Activated CD4-positive, alpha-beta T cell treated with anti-CD3 and anti-CD28 coated beads, Interleukin-2, amount 10 ng/mL, durations not matched to agents 7 days and 5 days (primary cell): Measurements from ENCODE around the gene EFR3B. TPM values are rescaled to one million over a fixed set of nuclear protein-coding genes. Genes with fewer than 3 reads are reported as not detected.
A peak's percentile ranks its signal among the peaks of the same experiment; 100 is the strongest.
"Not testable (repeated sequence)": the region's sequence is repeated elsewhere in the genome, so short reads cannot be mapped to it uniquely, and the experiment has no call there.

Source experiments
- CTCF ChIA-PET: fragments of 350-600 bp; sonication (Branson Sonifier 250); formaldehyde crosslinking; loops from one replicate; lab custom pipeline; 2021; ENCODE audit warnings: antibody characterized with exemption; lab: Charles Lee
- POLR2A ChIA-PET: fragments of 350-600 bp; sonication (Branson Sonifier 250); formaldehyde crosslinking; loops from one replicate; lab custom pipeline; 2021; ENCODE audit warnings: antibody characterized with exemption; lab: Charles Lee
- DNase-seq: peaks from one replicate; pipeline ENCODE4 v3.0.0-alpha.2; 2020
- H3K27ac Mint-ChIP-seq: one replicate; pipeline ENCODE4 v1.8.0; 2021; ENCODE audit warnings: mild to moderate bottlenecking, moderate library complexity, mixed read lengths
- H3K27me3 Mint-ChIP-seq: one replicate; pipeline ENCODE4 v1.8.0; 2021; ENCODE audit warnings: mixed read lengths
- H3K36me3 Mint-ChIP-seq: one replicate; pipeline ENCODE4 v1.8.0; 2021; ENCODE audit warnings: low read depth, mixed read lengths
- H3K4me1 Mint-ChIP-seq: one replicate; pipeline ENCODE4 v1.8.0; 2021; ENCODE audit warnings: mixed read lengths
- H3K4me3 Mint-ChIP-seq: one replicate; pipeline ENCODE4 v1.8.0; 2021; ENCODE audit warnings: mild to moderate bottlenecking, moderate library complexity, mixed read lengths
- H3K9me3 Mint-ChIP-seq: one replicate; pipeline ENCODE4 v1.8.0; 2021; ENCODE audit warnings: mixed read lengths
- total RNA-seq, 2 experiments: library from RNA; stranded (reverse); gene quantifications; one replicate each; pipeline ENCODE4 v1.2.3, GENCODE V29; 2021

Gene EFR3B
- total RNA-seq, 2 experiments from 2014 or later = 0.06 TPM; not detected in 1

DNA sequence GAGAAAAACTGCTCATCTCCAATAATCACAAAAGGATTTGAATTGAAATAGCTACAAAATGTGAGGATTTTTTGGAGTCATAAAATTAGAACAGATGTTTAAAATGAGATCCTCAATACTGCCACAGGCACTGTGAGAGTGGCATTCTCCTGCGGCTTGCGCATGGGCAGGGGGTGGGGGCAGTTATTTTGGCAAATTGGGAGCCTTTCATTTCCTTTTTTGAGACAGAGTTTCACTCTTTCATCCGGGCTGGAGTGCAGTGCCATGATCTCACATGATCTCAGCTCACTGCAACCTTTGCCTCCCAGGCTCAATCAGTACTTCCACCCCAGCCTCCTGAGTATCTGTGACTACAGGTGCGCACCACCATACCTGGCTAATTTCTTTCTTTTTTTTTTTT, 84.1 kb downstream of the EFR3B start:
- no peak overlapping the region for H3K4me3 Mint-ChIP-seq
- H3K27ac Mint-ChIP-seq = no peak overlapping the region
- H3K36me3 Mint-ChIP-seq = no peaks in the 10 kb centered on the region
- peaks cover 10% of the 10 kb centered on the region for H3K27me3 Mint-ChIP-seq
- H3K4me1 Mint-ChIP-seq = peaks cover 7% of the 10 kb centered on the region
- POLR2A ChIA-PET = interaction anchor here (0.6 kb wide), 1 partner anchor 703 kb away, joined by 4 read pairs; no protein-coding TSS in a partner anchor
- H3K9me3 Mint-ChIP-seq = no peaks in the 10 kb centered on the region
- no peak for DNase-seq
- CTCF ChIA-PET = interaction anchor here (0.6 to 1.5 kb wide), 2 partner anchors 150 to 804 kb away, joined by 3 to 6 read pairs; no protein-coding TSS in a partner anchor

DNA sequence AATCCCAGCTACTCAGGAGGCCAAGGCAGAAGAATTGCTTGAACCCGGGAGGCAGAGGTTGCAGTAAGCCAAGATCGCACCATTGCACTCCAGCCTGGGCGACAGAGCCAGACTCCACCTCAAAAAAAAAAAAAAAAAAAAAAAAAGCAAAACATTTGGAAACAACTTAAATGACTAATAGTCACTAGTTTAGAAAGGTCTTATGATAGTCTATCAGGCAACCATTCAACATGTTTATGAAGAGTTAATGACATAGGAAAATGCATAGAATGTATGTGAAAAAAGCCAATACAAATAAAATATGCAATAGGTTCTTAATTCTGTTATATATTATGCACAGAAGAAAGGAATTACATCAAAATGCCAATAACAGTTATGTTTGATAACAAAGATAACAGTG, 85.2 kb downstream of the EFR3B start:
- peaks cover 19% of the 10 kb centered on the region for H3K27me3 Mint-ChIP-seq
- CTCF ChIA-PET = interaction anchor here (1.5 to 5.4 kb wide), 2 partner anchors 145 to 151 kb away, joined by 5 to 44 read pairs; no protein-coding TSS in a partner anchor
- H3K27ac Mint-ChIP-seq, H3K4me3 Mint-ChIP-seq, DNase-seq, H3K36me3 Mint-ChIP-seq, POLR2A ChIA-PET, H3K9me3 Mint-ChIP-seq: not testable (repeated sequence)
- H3K4me1 Mint-ChIP-seq = peaks cover 13% of the 10 kb centered on the region

DNA sequence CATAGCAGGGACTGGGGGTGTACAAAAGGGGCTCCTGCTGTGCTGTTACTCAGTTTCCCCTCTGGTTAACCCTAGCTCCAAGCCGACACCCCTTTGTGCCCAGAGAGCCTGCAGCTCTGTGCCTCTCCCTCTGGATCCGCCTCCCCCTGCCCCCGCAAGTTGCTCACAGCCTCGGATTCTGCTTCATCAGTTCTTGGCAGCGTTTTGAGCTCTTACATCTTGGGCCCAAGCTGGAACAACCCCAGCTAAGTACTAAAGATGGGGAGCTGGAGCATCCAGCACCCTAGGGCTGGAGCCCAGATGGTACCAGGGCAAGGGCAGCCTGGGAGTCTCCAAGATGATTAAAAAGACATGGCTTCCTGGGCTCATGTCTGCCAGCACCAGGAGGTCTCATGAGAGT, 85.8 kb downstream of the EFR3B start:
- peaks cover 25% of the 10 kb centered on the region for H3K27me3 Mint-ChIP-seq
- POLR2A ChIA-PET = no interaction called here
- no peaks in the 10 kb centered on the region for H3K36me3 Mint-ChIP-seq
- no peak overlapping the region for H3K27ac Mint-ChIP-seq
- CTCF ChIA-PET = interaction anchor here (0.6 to 5.4 kb wide), 3 partner anchors 146 to 755 kb away, joined by 4 to 44 read pairs (median 5); no protein-coding TSS in a partner anchor
- peaks cover 14% of the 10 kb centered on the region for H3K4me1 Mint-ChIP-seq
- no peak for DNase-seq
- no peak overlapping the region for H3K4me3 Mint-ChIP-seq
- no peaks in the 10 kb centered on the region for H3K9me3 Mint-ChIP-seq

DNA sequence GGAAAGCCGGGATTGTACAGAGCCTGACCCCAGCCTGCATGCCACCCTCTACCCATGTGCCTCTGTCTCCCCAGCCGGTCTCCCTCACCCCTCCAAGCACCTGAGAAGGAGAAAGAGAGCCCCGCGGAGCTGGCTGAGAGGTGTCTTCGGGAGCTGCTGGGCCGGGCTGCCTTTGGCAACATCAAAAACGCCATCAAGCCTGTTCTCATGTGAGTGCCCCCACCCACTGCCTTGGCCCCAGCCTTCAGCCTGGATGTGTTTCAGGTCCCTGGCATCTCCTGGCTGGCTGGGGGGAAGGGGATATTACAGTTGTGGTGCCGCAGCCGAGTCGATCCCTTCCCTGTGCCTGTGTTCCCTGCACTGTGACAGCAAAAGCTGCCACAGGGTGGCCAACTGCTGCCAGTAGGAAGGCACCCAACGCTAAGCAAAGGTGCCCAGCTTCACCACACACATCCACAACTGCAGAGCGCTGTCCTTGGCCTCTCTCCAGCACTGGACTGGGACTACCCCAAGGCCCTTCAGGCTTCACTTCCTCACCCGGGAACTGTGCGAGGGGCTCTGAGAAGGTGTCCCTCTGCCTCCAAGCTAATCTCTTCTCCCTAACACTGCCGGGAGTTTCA, 88.1 kb downstream of the EFR3B start:
- Mint-ChIP-seq H3K27me3 (peaks cover 45% of the 10 kb centered on the region), H3K27ac (no peak overlapping the region), H3K4me1 (peaks cover 16% of the 10 kb centered on the region), H3K4me3 (no peak overlapping the region), H3K36me3 (no peaks in the 10 kb centered on the region), H3K9me3 (no peaks in the 10 kb centered on the region)
- ChIA-PET POLR2A (no interaction called here), CTCF (interaction anchor here (0.6 to 5.4 kb wide), 7 partner anchors 24 to 721 kb away, joined by 3 to 44 read pairs (median 4); no protein-coding TSS in a partner anchor)
- no peak for DNase-seq

DNA sequence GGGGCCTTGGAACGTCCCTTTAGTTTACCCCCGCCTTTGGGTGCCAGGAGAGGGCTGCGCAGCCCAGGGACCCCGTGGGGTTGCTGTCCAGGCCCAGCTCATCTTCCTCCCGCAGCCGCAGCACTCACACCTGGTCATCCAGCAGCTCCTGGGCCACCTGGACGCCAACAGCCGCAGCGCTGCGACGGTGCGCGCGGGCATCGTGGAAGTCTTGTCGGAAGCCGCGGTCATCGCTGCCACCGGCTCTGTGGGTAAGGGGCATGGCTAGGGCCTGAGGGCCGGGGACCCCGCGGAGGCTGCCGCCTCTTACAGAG, 89.3 kb downstream of the EFR3B start:
- H3K4me3 Mint-ChIP-seq = peak overlapping the region; percentile 56
- CTCF ChIA-PET = interaction anchor here (5.4 kb wide), 1 partner anchor 156 kb away, joined by 44 read pairs; no protein-coding TSS in a partner anchor
- no peaks in the 10 kb centered on the region for H3K9me3 Mint-ChIP-seq
- POLR2A ChIA-PET = no interaction called here
- H3K36me3 Mint-ChIP-seq = no peaks in the 10 kb centered on the region
- H3K27ac Mint-ChIP-seq = no peak overlapping the region
- DNase-seq = no peak
- peaks cover 52% of the 10 kb centered on the region for H3K27me3 Mint-ChIP-seq
- peaks cover 16% of the 10 kb centered on the region for H3K4me1 Mint-ChIP-seq

DNA sequence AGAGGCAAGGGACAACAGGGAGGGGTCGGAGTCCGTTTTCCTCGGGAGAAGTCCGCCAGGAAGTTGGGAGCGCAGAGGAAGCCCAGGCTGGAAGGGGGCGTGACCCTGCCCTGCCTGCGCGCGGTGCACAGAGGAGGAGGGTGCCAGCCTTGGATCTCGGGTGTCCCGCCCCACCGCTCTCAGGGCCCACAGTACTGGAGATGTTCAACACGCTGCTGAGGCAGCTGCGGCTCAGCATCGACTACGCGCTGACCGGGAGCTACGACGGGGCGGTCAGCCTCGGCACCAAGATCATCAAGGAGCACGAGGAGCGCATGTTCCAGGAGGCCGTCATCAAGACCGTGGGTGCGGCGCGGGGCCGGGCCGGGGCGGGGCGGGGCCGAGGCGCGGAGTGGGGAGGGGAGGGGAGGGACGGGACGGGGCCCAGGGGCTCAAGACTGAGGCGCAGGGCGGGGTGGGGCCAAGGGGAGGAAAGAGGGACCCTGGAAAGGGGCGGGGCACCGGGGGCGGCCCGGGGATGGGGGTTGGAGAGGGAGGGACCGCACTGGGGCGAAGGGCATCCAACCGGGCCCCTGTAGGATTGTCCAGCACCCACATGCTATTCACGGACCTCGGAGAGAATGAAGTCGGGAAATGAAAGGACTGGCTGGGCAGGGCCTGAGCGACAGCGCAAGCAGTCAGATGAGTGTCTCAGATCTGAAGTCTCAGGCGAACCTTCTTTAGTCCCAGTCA, 89.9 kb downstream of the EFR3B start:
- H3K27ac Mint-ChIP-seq = no peak overlapping the region
- POLR2A ChIA-PET = no interaction called here

DNA sequence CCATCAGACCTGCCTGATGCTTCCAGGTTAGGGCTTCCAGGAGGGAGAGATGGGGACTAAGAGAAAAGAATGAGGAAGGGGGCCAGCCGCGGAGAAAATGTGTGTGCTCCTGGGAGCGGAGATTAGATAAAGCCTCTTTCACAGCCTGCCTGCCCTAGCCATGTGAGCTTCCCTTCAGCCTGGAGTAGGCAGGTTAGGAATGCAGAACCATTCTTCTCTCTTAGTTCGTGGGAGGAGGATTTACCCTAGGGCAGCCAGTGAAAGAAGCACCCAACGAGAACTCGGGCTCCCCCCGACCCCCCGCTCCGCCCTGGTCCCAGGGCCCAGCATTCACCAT, 90.4 kb downstream of the EFR3B start:
- peaks cover 16% of the 10 kb centered on the region for H3K4me1 Mint-ChIP-seq
- no peak for DNase-seq
- ChIA-PET POLR2A (no interaction called here), CTCF (interaction anchor here (5.4 kb wide), 1 partner anchor 157 kb away, joined by 44 read pairs; no protein-coding TSS in a partner anchor)
- peaks cover 57% of the 10 kb centered on the region for H3K27me3 Mint-ChIP-seq
- H3K27ac Mint-ChIP-seq = no peak overlapping the region
- no peaks in the 10 kb centered on the region for H3K9me3 Mint-ChIP-seq
- no peak overlapping the region for H3K4me3 Mint-ChIP-seq
- H3K36me3 Mint-ChIP-seq = no peaks in the 10 kb centered on the region

More for the DNA sequence above, 89.9 kb downstream of the EFR3B start:
- DNase-seq = peak; percentile 20
- no peaks in the 10 kb centered on the region for H3K9me3 Mint-ChIP-seq
- no peaks in the 10 kb centered on the region for H3K36me3 Mint-ChIP-seq
- H3K4me1 Mint-ChIP-seq = peaks cover 16% of the 10 kb centered on the region
- H3K4me3 Mint-ChIP-seq = peak overlapping the region; percentile 56
- H3K27me3 Mint-ChIP-seq = peaks cover 52% of the 10 kb centered on the region
- CTCF ChIA-PET = interaction anchor here (5.4 kb wide), 1 partner anchor 156 kb away, joined by 44 read pairs; no protein-coding TSS in a partner anchor

DNA sequence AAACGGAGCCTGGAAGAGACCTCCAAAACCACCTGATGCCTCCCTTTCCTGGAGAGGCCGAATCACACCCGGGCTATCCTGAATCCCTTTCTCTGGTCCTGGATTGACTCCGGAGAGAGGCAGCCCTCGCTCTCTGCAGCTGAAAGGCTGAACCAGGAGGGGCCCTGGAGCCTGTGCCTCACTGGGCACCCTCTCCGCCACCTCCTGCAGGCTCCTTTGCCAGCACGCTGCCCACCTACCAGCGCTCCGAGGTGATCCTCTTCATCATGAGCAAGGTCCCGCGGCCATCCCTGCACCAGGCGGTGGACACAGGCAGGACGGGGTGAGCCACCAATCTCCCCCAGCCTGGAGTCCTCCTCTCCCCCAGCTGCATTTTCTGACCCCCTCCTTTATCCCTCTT, 90.8 kb downstream of the EFR3B start:
- CTCF ChIA-PET = no interaction called here
- POLR2A ChIA-PET = no interaction called here
- Mint-ChIP-seq H3K36me3 (no peaks in the 10 kb centered on the region), H3K9me3 (no peaks in the 10 kb centered on the region), H3K27ac (no peak overlapping the region), H3K27me3 (peaks cover 58% of the 10 kb centered on the region), H3K4me1 (peaks cover 16% of the 10 kb centered on the region), H3K4me3 (no peak overlapping the region)
- no peak for DNase-seq

DNA sequence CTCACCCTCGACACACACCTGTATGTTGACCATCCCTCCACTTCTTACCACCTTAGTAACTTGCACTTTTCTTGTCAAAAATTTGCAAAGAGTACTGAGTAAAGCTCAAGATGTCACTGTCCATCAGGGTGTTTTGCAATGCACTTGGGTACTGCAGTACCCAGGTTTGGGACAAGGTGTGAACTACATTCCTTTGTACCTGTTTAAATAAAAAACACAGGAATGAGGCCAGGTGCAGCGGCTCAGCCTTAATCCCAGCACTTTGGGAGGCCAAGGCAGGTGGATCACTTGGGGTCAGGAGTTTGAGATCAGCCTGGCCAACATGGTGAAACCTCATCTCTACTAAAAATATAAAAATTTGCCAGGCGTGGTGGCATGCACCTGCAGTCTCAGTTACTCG, 98.7 kb downstream of the EFR3B start:
- H3K9me3 Mint-ChIP-seq, H3K27ac Mint-ChIP-seq, DNase-seq, H3K4me3 Mint-ChIP-seq, POLR2A ChIA-PET, H3K4me1 Mint-ChIP-seq, H3K36me3 Mint-ChIP-seq: not testable (repeated sequence)
- CTCF ChIA-PET = interaction anchor here (0.6 kb wide), 1 partner anchor 56 kb away, joined by 3 read pairs; no protein-coding TSS in a partner anchor
- peaks cover 16% of the 10 kb centered on the region for H3K27me3 Mint-ChIP-seq

DNA sequence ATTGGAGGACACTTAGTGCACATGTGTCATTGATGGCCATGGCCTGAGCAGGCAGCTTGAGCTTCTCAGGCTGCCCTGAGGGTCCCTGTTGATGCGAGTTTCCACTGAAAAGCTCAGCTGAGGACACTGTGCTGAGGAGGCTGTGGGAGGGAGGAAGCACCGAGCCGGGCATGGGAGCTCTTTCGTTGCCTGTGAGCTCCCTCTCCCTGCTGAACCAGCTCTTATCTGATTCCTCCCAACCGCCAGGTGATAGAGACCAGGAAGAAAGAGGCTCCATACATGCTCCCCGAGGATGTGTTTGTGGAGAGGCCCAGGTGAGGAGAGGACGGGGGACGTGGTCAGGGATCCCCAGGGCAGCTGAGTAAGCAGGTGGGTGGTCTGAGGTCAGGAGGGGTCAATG, 99.2 kb downstream of the EFR3B start:
- Mint-ChIP-seq H3K27me3 (peaks cover 15% of the 10 kb centered on the region), H3K27ac (no peak overlapping the region), H3K9me3 (no peaks in the 10 kb centered on the region), H3K36me3 (no peaks in the 10 kb centered on the region), H3K4me1 (peaks cover 4% of the 10 kb centered on the region), H3K4me3 (no peak overlapping the region)
- CTCF ChIA-PET = interaction anchor here (0.6 to 0.7 kb wide), 3 partner anchors 56 to 982 kb away, joined by 3 read pairs; no protein-coding TSS in a partner anchor
- DNase-seq = no peak
- POLR2A ChIA-PET = no interaction called here

DNA sequence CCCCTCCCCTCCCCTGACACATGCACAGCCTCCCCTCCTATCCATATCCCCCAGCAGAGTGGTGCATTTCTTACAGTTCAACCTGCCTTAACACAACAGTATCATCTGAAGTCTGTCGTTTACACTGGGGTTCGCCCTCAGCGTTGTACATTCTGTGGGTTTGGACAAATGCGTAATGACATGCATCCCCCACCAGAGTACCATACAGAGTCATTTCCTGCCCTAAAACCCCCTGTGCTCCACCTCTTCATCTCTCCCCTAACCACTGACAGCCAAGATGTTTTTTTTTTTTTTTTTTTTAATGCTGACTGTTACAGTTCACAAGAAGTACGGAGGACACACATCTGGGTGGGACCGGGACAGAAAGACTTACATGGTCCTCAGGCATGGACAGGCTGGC, 103.9 kb downstream of the EFR3B start:
- DNase-seq = no peak
- Mint-ChIP-seq H3K36me3 (no peaks in the 10 kb centered on the region), H3K4me3 (no peak overlapping the region), H3K27ac (no peak overlapping the region), H3K4me1 (peaks cover 4% of the 10 kb centered on the region), H3K9me3 (no peaks in the 10 kb centered on the region), H3K27me3 (peaks cover 5% of the 10 kb centered on the region)
- CTCF ChIA-PET = interaction anchor here (1.1 kb wide), 1 partner anchor 78 kb away, joined by 3 read pairs; no protein-coding TSS in a partner anchor
- POLR2A ChIA-PET = no interaction called here

DNA sequence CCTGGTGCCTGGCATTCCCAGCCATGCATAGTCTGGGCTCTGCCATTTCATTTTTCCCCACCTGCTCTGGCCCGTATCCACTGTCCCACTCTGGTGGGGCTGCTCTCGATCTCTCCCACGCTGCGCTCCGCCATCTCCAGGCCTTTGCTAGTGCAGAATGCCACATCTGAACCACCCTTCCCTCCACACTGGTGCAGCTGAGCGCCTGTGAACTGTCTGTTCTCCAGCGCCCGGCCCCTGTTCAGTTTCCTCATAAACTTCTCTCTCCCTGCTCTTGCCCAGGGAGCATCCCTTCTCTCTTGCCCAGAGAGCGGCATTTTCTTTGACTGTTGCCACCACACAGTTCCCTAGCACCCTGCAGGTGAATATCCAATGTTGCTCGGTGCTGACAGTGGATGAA, 105.0 kb downstream of the EFR3B start:
- peaks cover 5% of the 10 kb centered on the region for H3K27me3 Mint-ChIP-seq
- H3K4me3 Mint-ChIP-seq = no peak overlapping the region
- CTCF ChIA-PET = no interaction called here
- H3K27ac Mint-ChIP-seq = no peak overlapping the region
- H3K36me3 Mint-ChIP-seq = no peaks in the 10 kb centered on the region
- H3K9me3 Mint-ChIP-seq = no peaks in the 10 kb centered on the region
- no peak for DNase-seq
- POLR2A ChIA-PET = no interaction called here
- H3K4me1 Mint-ChIP-seq = peaks cover 4% of the 10 kb centered on the region

DNA sequence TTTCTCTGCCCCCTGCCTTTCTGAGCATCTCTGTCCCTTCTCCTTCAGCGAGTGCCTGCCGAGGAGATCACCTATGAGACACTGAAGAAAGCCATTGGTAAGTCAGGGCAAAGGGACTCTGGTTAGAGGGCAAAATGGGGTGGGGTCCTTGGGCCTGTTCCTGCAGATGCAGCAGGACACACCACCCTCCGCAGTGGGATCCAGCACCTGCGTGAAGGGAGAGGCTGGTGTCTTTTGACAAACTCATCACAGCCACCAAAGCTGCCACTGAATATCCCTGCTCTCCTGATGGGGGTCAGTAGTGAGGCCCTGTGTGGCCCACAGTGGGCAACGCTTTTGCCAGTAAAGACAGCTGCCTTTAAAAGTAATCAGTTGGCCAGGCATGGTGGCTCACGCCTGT, 107.8 kb downstream of the EFR3B start:
- no peak overlapping the region for H3K27ac Mint-ChIP-seq
- H3K4me3 Mint-ChIP-seq = no peak overlapping the region
- H3K27me3 Mint-ChIP-seq = peaks cover 5% of the 10 kb centered on the region
- POLR2A ChIA-PET = no interaction called here
- no peaks in the 10 kb centered on the region for H3K36me3 Mint-ChIP-seq
- CTCF ChIA-PET = no interaction called here
- H3K4me1 Mint-ChIP-seq = peaks cover 4% of the 10 kb centered on the region
- no peak for DNase-seq
- no peaks in the 10 kb centered on the region for H3K9me3 Mint-ChIP-seq
